ELR (cell line): ENCODE measurements around the gene FUT3.
A peak's percentile ranks its signal among the peaks of the same experiment; 100 is the strongest.

ENCODE experiments used
- DNase-seq: peaks from one replicate; pipeline ENCODE4 v3.0.0-alpha.2; 2015; ENCODE audit warnings: low read depth

The FUT3 gene

DNA sequence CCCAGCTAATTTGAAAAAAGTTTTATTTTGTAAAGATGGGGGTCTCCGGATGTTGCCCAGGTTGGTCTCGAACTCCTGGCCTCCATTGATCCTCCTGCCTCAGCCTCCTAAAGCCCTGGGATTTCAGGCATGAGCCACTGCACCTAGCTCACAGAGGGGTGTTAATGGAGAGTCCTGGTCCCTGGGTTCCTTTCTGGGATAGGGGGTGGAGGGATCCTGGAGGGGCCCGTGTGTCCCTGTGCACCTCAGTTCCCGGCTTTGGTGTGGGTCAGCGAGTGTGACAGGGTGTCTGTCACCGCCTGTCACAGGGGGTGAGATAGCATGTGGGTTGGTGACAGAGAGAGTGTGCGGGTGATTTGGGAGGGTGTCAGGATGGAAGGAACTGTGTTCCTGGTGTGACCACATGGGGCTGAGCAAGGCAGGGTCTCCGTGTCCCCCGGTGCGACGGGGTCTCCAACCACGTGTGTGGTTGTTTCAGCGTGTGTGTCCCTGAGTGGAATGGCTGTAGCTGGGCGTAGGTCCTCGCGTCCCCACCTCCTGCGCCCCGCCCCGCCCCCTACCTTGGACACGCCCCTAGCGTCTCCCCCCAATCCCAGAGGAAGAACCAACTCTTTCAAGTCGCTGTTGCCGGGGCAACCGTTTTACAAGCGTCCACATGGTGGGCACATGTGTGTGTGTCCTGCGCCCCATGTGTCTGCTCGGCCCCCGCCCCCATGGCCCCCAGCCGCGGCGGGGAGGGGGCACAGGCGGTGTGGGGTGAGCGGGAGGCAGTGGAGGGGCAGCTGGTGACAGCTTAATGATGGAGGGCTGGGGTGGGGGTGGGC lies 49.2 kb downstream of the FUT3 start:
- peak; percentile 56 for DNase-seq

DNA sequence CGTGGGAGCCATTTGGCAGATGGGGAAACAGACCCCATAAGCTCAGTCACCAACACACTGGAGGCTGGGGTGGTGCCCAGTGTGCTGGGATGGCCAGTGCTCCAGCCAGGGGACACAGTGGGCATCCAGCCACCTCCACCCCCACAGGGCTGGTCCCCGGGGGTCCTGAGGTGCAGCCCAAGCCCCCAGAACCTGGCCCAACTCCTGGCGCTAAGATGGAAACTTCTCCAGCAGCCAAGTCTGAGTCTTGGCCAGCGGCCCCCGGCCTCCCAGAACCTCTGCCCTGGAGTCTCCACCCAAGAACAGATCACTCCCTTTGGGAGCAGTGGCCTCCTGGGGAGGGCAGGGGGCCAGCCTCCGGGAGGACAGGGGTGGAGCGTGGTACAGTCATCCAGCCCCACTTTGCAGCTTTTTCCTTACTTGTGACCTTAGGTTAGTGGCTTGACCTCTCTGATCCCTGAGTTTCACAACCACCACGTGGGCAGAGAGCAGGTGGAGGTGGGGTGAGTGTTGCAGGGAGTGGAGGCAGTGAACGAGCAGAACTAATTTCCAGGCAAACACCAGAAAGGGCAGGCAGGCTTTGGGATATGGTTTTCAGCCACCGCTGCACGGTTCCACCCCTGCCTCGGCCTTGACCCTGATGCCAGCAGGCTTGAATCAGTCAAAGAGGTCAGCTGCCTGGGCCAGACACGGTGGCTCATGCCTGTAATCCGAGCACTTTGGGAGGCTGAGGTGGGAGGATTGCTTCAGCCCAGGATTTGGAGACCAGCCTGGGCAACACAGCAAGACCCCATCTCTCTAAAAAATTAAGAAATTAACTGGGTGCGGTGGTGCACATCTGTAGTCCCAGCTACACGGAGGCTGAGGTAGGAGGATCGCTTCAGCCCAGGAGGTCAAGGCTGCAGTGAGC lies 50.6 kb downstream of the FUT3 start:
- no peak for DNase-seq

DNA sequence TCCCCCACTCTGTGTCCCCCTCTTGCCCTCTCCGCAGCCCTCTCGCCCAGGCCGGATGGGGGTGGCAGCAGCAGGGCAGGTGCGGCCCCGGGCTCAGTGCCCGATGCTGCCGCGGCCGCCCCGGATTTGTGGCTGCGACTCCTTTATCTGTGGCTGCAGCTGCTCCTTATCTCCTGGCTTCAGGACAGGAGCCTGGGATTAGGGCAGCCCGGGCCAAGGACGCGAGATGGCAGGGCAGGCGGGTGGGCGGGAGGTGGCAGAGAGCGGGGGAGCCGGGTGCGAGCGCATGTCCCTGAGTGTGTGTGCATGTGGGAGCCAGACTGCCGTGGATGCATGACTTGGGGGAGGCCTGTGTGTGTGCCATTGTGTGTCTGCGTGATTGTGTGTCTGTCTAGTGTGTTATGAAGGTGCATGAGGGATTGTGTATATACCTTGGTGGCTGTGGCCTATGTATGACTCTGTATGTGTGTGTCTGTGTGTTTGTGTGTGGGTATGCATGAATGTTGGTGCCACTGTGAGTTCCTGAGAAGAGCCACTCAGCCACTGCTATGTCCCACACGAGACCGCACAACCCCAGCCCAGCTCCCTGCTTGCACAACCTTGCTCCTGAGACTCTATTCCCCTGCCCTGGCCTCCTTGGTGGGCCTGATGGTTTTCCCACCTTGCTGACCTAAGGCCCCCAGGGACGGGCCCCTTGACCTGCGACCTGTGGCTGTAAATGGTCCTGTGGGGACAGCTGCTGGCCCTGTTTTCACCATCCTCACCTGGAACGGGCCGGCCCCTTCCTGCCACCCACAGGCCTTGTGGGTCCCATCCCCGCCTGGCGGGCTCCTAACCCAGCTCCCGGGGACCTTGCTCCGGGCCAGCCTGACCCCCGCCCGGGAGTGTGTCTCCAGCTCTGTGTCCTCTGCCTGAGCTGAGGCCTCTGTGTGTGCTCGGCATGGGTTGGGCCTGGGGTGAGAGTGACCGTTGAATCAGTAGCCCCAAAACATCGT lies 51.7 kb downstream of the FUT3 start:
- DNase-seq = no peak

DNA sequence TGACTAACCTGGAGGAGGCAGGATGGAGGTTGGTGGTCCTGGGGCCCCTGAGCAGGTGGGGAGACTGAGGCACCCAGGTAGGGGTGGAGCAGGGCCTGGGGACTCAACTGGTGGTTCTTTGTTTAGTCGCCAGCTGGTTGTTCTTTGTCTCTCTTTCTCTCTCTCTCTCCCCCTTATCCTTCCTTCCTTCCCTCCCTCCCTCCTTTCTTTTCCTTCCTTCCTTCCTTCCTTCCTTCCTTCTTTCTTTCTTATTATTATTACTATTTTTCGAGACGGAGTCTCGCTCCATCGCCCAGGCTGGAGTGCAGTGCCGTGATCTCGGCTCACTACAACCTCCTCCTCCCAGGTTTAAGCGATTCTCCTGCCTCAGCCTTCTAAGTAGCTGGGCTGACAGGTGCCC lies 53.0 kb downstream of the FUT3 start:
- DNase-seq = no peak

DNA sequence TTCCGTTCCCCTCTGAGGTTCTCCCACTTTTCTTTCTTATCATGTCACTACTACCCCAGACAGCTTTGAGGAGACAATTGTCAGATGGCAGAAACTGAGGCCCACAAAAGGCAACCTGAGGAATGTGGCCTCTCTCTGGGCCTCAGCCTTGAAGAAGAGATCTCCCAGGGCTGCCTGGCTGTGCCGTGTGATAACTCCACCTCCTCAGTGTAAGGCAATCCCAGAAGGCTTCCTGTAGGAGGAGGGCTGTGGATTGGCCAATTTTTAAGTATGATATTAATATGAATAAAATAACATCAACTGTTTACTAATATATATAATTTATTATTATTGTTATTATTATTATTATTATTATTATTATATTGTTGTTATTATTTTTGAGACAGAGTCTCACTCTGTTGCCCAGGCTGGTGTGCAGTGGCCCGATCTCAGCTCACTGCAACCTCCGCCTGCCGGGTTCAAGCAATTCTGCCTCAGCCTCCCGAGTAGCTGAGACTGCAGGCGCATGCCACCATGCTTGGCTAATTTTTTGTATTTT lies 55.8 kb downstream of the FUT3 start:
- DNase-seq = no peak

DNA sequence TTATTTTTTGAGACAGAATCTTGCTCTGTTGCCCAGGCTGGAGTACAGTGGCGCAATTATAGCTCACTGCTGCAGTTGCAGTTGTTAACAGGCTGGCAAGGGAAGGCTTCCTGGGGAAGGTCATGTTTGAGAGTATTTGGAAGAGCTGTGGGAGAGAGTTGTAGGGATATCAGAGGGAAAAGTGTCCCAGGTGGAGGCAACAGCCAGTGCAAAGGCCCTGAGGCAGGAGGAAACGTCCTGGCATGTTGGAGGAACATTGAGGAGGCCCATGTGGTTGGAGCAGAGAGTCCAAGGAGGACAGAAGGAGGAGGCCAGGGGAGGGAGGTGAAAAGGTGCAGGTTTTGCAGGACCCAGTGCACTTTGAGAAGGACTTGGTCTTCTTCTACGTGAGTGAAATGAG lies 58.1 kb downstream of the FUT3 start:
- DNase-seq = no peak
